ENCODE results near the gene SORL1. TPM values are rescaled to one million over a fixed set of nuclear protein-coding genes. Genes with fewer than 3 reads are reported as not detected.

SORL1 gene
- total and polyA plus RNA-seq, 2 of the 8 experiments (the other 6 are each of a cell fraction or from before 2014, with no cell fraction given), result 38.1 to 65.5 TPM

GRCh38 chr11:121469910-121470309, 17.8 kb downstream of the SORL1 start:
- no peaks in the 10 kb centered on the region for H3K27me3 ChIP-seq (replicated peaks in 1 of 4; ENCODE audit: control insufficient read depth in 3 of 4, extremely low read depth in 1 of 4, insufficient read depth in 3 of 4, low read length in 3 of 4)
- no peak overlapping the region for H3K27ac ChIP-seq (ENCODE audit: low read depth, low read length)
- no peak overlapping the region for H2AFZ ChIP-seq (ENCODE audit: low read length)
- H3K9ac ChIP-seq (replicated peaks in 1 of 4; ENCODE audit: extremely low read depth in 1 of 4, low read depth in 3 of 4, low read length in 3 of 4), result no peak overlapping the region
- no peak overlapping the region for H4K91ac ChIP-seq (replicated peaks; ENCODE audit: insufficient read length, low read length)
- no peak overlapping the region for H2BK5ac ChIP-seq (ENCODE audit: low read depth, low read length)
- no peak overlapping the region for H3K18ac ChIP-seq (ENCODE audit: extremely low read depth, low read length)
- H3K9me3 ChIP-seq (ENCODE audit: insufficient read depth in 2 of 2, low read depth in 1 of 2, low read length in 1 of 2), result no peaks in the 10 kb centered on the region
- no peak overlapping the region for H2AK5ac ChIP-seq (ENCODE audit: low read depth, low read length)
- no peak overlapping the region for H3K14ac ChIP-seq (ENCODE audit: insufficient read length)
- H3K36me3 ChIP-seq (ENCODE audit: control insufficient read depth in 2 of 4, insufficient read depth in 4 of 4, low read length in 3 of 4), result peaks cover 4 to 10% (median 9%) of the 10 kb centered on the region in 4 experiments; a peak in 6 of 8 replicates
- peaks cover 0 to 2% of the 10 kb centered on the region in 2 experiments for H4K20me1 ChIP-seq (replicated peaks in 1 of 2; ENCODE audit: control insufficient read depth in 1 of 2, insufficient read depth in 2 of 2, low read length in 2 of 2)
- H2BK20ac ChIP-seq (ENCODE audit: low read length), result no peak overlapping the region
- peaks cover 10 to 22% (median 16%) of the 10 kb centered on the region in 4 experiments for H3K4me1 ChIP-seq (replicated peaks in 1 of 4; ENCODE audit: control insufficient read depth in 3 of 4, insufficient read depth in 4 of 4, low read length in 3 of 4)
- no peak overlapping the region for H2BK120ac ChIP-seq (replicated peaks; ENCODE audit: low read depth, low read length)
- FAIRE-seq (no peak), DNase-seq (ENCODE audit: low read depth in 1 of 2, low spot score in 2 of 2) (no peak)
- no peak overlapping the region for H3K4me3 ChIP-seq (ENCODE audit: extremely low read depth in 1 of 4, insufficient read depth in 2 of 4, low read depth in 3 of 4, low read length in 4 of 4)
- no peak overlapping the region for H3K4me2 ChIP-seq (ENCODE audit: insufficient read depth in 1 of 2, low read depth in 2 of 2, low read length in 2 of 2)
- H4K5ac ChIP-seq (ENCODE audit: insufficient read length, low read depth, low read length), result no peak overlapping the region
- H3K79me2 ChIP-seq (ENCODE audit: control insufficient read depth in 1 of 2, insufficient read depth in 2 of 2, low read length in 2 of 2), result peaks cover 3 to 66% of the 10 kb centered on the region in 2 experiments; a peak in 3 of 4 replicates
- H4K8ac ChIP-seq (ENCODE audit: extremely low read depth, insufficient read depth, low read length), result no peak overlapping the region
- peaks cover 4% of the 10 kb centered on the region for H3K79me1 ChIP-seq (ENCODE audit: low read depth, low read length)
- WGBS, 2 experiments (ENCODE audit: extremely low coverage in 1 of 2, insufficient coverage in 1 of 2, insufficient read length in 1 of 2, insufficient replicate concordance in 2 of 2, low coverage in 1 of 2, low lambda C conversion rate in 2 of 2, missing lambda C conversion rate in 1 of 2), result 86% methylated on average over 5 of the region's 5 CpGs; no CpG with 5 or more reads in 1 of the 2 experiments
- H3K23ac ChIP-seq (ENCODE audit: insufficient read length), result no peak overlapping the region
- no peak overlapping the region for H3K4ac ChIP-seq (replicated peaks; ENCODE audit: insufficient read length, low read depth, low read length)
- no peak overlapping the region for H2BK12ac ChIP-seq (ENCODE audit: low read depth, low read length)
- POLR2A ChIA-PET (ENCODE audit: partially characterized antibody), result no interaction called here
- CTCF ChIA-PET (ENCODE audit: partially characterized antibody), result interaction anchor here (0.6 to 1.2 kb wide), 2 partner anchors 13 to 14 kb away, joined by 3 read pairs; no protein-coding TSS in a partner anchor
- no peak overlapping the region for H3K56ac ChIP-seq (replicated peaks; ENCODE audit: insufficient read length, low read depth, low read length)
- no peaks in the 10 kb centered on the region for H3K23me2 ChIP-seq (ENCODE audit: low read depth, low read length)
- no peak overlapping the region for H2BK15ac ChIP-seq (ENCODE audit: low read length)
- no peak for TF ChIP-seq CHD1 (IDR thresholded peaks at IDR 0.05; ENCODE audit: low read depth, low read length)
- no peak for TF ChIP-seq POLR2A (IDR thresholded peaks at IDR 0.05; ENCODE audit: control extremely low read depth in 1 of 2, low read depth in 2 of 2, low read length in 2 of 2)
- no peak for TF ChIP-seq USF2 (IDR thresholded peaks at IDR 0.05; ENCODE audit: low read length)
- no peak for TF ChIP-seq RFX5 (IDR thresholded peaks at IDR 0.05; ENCODE audit: borderline replicate concordance, low read depth, low read length)
- TF ChIP-seq MAX (IDR thresholded peaks at IDR 0.05), result no peak
- no peak for TF ChIP-seq CREB1 (IDR thresholded peaks at IDR 0.05)
- TF ChIP-seq NANOG (IDR thresholded peaks at IDR 0.05; ENCODE audit: insufficient read depth, low read depth, low read length, poor library complexity, severe bottlenecking), result no peak
- no peak for TF ChIP-seq KDM5A (IDR thresholded peaks at IDR 0.05; ENCODE audit: low read length)
- no peak for TF ChIP-seq HDAC2 (IDR thresholded peaks at IDR 0.05; ENCODE audit: borderline replicate concordance in 1 of 2, low read depth in 2 of 2, low read length in 2 of 2)
- TF ChIP-seq CTBP2 (IDR thresholded peaks at IDR 0.05; ENCODE audit: borderline replicate concordance, insufficient read depth, insufficient read length, low read length), result no peak
- no peak for TF ChIP-seq SIN3A (conservative IDR thresholded peaks at IDR 0.05 in 1 of 2, IDR thresholded peaks at IDR 0.05 in 1 of 2; ENCODE audit: low read depth in 1 of 2, low read length in 2 of 2)
- TF ChIP-seq MAFK (IDR thresholded peaks at IDR 0.05; ENCODE audit: low read depth, low read length), result no peak
- TF ChIP-seq JUND (IDR thresholded peaks at IDR 0.05; ENCODE audit: low read length), result no peak

Data from H1 (cell line).